Measurements from ENCODE around the gene PMPCB.
"Not testable (repeated sequence)": the region's sequence is repeated elsewhere in the genome, so short reads cannot be mapped to it uniquely, and the experiment has no call there.

Gene PMPCB, protein sequence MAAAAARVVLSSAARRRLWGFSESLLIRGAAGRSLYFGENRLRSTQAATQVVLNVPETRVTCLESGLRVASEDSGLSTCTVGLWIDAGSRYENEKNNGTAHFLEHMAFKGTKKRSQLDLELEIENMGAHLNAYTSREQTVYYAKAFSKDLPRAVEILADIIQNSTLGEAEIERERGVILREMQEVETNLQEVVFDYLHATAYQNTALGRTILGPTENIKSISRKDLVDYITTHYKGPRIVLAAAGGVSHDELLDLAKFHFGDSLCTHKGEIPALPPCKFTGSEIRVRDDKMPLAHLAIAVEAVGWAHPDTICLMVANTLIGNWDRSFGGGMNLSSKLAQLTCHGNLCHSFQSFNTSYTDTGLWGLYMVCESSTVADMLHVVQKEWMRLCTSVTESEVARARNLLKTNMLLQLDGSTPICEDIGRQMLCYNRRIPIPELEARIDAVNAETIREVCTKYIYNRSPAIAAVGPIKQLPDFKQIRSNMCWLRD

DNA sequence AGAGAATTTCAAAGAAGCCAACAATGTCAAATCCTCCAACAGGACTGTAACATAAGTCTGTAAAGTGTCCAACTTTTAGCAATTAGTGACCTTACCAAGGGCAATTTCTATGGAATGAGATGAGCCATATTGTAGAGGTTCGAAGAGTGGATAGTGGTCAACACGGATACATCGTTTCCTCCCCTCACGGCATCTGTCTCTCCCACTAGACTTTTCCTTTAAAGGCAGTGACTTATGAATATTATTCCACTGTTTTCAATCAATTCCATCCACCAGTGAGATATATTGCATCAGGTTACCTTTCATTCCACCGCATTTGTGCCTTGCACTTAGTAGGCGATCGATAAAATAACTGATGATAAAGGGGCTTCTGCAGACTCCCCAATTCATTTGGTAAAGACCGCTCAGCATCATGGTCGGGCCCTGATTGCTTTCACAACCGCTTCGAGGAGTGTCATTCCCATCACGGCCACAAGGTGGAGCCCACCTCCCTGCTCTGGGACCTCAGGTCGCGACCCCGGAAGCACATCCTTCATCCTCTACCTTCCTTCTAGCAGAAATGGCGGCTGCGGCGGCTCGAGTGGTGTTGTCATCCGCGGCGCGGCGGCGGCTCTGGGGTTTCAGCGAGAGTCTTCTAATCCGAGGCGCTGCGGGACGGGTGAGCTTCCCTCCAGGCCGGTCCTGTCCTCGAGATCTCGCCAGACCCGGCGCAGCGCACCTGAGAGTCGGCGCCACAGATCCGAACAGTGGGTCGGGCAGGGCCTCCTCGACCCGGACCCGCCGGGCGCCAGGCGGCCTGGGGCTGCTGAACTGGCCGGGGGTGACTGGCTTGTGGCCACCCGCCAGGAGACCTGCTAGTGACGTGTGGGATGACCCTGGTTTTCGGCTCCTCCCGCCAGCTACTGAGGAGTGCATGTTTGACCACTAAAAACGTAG lies at the start of gene PMPCB:
TSS of gene PMPCB (plus strand) at position 535 of the 936 bp plus-strand sequence. CDS start at position 560, 25 bp downstream.
- peak; percentile 83 for DNase-seq

DNA sequence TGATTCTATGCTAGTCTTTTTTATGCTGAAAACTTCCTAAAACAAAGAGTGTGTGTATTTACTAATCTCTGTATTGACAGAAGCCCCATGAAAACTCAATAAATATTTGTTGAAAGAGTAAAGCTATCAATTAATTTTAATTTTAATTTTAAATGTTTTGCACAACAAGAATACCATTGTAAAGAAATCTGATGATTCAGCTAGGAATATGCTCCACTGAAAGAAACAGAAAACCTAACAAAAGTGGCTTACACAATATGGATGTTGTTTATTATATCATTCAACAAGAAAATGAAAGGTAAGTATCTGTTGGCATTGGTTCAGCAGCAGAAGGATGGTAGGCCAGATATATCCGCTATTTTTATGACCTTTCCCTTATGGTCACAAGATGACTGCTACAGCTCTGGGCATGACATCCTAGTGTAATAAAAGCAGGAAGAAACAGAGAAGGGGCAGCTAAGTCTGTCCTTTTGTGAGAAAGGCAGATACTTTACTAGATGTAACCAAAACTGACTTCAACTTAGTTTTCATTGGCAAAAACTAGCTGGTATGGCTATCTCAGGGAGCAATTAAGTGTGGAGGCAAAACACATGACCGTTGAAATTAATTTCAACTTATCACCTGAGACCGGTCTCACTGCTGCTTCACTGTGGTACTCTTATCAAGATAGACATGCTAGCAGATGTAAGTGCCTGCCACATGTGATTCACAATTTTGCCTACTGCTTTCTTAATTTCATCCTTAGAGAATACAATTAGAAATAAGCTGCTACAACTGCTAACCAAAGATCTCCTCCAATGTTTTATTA lies 43.3 kb upstream of the PMPCB start:
- DNase-seq = not testable (repeated sequence)

DNA sequence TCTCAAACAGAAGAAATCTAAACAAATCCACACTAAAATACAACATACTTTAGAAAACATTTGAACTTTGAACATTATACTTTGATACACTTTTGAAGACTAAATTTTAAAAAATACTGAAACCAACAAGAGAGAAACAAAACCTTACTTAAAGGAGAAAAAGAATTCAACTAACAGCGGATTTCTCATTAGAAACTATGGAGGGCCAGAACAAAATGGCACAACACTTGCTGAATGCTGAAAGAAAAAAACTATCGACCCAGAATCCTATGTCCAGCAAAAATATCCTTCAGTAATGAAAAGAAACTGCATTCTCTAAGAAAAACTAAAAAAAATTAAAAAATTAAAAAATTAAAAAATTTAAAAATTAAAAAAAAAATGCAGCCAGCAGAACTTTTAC lies 33.2 kb upstream of the PMPCB start:
- DNase-seq = not testable (repeated sequence)

DNA sequence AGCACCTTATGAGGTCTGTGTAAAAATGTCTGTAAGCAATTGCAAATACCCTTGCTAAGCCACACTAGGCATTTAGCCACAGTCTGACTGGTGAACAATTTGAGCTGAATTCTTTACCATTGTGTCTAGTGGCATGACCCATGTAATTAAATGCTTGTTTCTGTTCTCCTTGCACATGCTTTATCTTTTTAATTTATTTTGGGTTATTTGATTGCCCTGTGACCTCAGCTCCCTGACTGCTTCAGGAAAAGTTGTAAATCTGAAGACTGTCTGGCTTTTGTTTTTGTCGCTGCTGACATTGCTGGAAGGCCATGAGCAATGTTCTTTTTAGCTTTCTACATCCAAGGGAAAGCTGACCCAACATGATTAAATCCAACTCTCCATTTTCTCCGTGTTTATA lies 31.0 kb upstream of the PMPCB start:
- not testable (repeated sequence) for DNase-seq

DNA sequence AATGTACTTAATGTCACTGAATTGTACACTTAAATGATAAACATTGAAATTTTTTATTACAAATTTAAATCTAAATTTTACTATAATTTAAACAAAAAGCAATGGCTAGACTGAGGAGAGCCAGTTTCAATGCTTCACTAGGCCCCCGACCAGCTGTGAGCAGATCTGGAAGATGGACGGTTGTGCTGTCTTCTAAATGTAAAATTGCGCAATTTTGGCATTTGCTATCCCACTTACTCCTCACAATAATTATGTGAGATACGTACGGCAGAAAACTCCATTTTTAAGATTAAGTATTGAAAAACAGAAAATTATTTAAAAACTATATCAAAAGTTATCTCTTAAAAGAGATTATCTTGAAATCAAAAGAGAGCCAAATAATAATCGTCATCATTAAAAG lies 23.9 kb upstream of the PMPCB start:
- DNase-seq = not testable (repeated sequence)

DNA sequence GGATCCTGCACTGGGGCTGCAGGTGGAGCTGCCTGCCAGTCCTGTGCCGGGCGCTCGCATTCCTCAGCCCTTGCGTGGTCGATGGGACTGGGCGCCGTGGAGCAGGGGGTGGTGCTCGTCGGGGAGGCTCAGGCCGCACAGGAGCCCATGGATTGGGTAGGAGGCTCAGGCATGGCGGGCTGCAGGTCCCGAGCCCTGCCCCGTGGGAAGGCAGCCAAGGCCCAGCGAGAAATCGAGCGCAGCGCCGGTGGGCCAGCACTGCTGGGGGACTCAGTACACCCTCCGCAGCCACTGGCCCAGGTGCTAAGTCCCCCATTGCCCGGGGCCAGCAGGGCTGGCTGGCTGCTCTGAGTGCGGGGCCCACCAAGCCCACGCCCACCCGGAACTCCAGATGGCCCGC lies 22.4 kb upstream of the PMPCB start:
- DNase-seq = not testable (repeated sequence)

DNA sequence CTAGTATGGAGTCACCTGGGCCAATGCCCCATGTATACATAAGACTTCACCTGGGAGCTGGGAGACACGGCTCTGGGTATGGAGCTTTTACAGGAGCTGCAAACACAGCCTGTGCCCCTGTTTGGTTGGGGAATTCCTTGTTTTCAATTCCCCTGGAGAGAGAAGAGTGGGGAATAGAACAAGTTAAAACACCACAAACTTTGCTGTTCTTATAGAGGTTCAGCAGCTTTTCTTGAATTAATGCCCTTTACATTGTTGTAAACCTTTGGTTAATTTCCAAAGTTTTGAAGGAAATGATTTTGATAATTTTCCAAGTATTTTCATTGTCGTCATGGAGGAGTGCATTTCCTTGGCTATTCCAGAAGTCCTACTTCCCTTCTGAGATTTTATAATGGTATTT lies 19.0 kb upstream of the PMPCB start:
- DNase-seq = not testable (repeated sequence)

DNA sequence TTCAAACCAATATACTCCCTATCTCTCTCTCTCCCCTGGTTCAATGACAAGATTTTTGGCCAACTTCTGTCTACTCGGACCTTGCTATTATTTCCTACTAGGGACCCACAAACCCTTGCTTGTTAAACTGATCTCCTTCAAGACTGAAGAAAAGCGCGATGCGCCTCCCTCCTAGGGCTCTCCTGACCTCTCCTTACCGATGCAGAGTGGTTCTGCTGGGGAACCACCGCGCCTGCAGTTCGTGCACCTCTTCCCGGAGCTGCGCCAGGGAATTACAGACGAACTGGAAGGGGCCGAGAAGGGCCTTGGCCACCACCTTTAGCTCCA lies 17.6 kb upstream of the PMPCB start:
- not testable (repeated sequence) for DNase-seq

DNA sequence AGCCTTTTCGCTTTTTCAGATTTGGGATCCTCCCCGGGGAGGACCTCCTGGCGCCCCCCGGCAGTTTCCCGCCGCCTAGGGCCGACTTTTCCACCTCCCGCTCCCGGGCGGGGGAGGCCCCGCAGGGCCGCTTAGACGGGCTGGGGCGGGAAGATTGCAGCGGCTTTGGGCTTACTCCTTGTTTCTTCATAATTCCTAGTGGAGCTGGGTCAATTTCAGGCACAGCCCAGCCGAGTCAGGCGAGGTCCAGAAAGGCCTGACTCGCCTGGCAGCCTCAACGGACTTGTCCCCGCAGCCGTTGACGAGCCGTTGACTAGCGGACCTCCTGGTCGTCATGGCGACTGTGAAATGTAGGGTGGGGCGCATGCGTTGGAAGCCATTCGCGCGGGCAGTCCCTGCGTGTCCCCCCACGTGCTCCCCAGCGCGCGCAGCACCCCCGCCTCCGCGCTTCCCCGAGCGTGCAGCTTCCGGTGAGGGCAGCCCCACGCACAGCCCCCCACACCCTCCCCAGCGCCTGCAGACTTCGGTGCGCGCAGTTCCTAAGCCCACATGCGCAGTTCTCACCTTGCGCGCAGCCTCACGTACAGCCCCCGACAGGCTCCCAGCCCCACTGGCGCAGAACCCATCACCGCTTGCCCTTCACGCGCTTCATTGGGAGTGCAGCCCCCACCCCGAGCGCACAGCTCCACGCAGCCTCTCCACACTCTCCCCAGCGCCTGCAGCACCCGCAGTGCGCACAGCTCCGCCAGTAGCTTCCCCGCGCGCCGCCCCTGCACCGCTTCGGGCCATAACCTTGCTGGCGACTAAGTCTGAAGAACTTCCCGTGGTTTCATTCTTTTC lies 17.1 kb upstream of the PMPCB start:
- not testable (repeated sequence) for DNase-seq

DNA sequence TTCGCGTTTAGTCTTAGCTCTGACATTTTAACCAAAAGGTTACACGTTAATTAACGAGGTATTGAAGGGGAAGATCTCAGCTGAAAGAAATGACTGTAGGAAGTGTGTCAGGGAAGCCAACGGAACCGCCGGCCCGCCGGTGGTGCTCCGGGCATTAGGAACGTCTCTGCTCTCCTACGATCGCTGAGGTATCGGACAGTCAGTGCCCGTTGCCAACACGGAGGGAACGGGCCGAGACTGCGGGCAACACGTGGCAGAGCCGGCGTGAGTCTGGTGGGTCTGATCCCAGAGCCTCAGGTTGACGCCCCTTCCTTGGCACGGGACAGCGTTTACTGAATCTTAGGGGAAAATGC lies 16.5 kb upstream of the PMPCB start:
- DNase-seq = not testable (repeated sequence)

DNA sequence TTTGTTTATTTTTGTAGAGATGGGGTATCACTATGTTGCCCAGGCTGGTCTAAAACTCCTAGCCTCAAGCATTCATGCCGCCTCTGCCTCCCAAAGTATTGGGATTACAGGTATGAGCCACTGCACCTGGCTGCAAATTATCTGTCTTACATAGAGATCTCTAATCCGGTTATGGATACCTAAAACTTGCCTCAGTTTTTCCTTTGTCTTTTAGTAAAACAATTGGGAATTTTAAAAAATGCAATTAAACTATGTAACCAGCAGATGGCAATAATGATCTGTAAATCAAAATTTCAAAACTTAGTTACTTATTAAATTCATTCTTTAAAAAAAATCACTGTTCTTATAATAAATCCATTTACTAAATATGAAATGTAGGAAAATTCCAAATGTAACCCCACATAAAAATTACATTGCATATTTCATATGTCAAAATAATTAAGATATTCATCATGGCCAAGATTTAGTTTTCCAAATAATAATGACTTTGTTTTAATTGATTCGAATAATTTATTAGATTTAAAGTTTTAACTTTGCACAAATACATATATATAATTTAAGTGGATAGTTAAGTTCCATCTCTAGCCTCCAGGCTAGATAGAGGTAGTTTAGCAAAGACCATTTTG lies 14.3 kb upstream of the PMPCB start:
- DNase-seq = not testable (repeated sequence)

DNA sequence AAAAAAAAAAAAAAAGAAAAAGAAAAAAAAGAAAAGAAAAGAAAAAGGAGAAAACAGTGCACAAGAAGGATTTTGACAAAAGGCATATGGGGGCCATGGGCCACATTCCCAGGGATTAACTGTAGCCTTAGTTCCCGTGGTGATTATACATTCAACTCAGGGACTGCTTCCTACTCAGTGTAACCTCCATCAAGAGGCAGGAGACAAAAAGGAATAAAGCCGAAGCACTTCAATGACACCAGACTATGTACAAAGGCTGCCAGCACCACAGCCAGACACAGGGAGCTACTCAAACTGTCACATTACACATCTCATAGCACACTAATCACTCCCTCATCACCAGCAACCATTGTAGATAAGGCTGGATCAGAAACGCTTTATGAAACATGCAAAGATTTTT lies 5.1 kb upstream of the PMPCB start:
- DNase-seq = no peak

DNA sequence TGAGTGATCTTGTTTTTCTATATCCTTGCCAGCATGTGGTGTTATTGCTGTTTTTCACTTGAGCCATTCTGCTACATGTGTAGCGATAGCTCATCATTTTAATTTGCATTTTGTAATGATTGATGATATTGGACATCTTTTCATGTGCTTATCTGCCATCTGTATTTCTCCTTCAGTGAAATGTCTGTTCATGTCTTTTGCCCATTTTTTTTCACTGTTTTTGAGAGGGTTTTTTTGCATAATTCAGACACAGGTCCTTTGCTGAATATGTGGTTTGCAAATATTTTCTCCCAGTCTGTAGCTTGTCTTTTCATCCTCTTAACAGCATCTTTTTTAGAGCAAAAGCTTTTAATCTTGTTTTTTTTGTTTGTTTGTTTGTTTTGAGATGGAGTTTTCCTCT lies 3.7 kb upstream of the PMPCB start:
- no peak for DNase-seq

DNA sequence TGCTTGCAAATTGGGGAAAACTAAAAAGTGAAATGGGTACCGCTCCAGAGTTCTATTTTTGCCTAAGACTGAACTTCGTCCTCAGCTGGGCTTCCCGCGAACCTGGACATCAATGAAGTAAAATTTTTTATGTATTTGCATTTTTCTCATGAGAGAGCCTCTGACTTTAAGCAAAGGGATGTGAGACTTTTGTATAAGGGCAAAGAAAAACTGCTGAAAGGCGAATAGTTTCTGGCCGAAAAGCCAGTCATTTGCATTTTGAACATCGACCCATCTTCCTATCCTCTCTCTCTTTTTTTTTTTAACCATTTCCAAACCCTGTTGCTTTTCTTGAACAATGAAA lies 573 bp downstream of the PMPCB start:
- DNase-seq = no peak

DNA sequence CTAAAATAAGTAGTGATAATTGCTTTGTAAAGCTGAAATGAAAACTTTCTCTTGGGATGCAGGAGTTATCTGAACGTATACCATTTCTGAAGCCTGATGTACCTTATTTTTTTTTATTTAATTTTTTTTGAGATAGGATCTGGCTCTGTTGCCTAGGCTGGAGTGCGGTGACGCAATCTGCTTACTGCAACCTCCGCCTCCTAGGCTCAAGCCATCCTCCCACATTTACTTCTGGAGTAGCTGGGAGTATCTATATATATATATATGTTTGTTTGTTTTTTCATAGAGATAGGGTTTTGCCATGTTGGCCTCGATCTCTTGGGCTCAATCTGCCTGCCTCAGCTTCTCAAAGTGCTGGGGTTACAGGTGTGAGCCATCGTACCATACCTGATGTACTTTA lies 2.4 kb downstream of the PMPCB start:
- DNase-seq = no peak

DNA sequence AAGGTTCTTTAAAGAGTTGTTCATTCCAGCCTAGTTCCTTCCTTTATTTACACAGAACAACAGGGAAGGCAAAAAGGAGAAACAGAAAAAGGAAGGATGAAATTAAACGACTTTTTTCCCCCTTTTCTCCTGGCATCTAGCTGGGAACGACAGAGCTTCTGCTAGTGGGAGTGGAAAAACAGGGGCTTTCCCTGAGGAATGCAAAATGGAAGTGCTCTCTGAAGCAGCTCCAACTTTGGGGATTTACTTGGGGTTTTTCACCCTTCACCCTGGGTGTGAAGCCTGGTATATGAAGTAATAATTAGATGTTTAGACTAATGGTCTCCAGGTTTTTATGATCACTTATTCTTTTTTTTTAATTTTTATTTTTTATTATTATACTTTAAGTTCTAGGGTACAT lies 4.2 kb downstream of the PMPCB start:
- no peak for DNase-seq

DNA sequence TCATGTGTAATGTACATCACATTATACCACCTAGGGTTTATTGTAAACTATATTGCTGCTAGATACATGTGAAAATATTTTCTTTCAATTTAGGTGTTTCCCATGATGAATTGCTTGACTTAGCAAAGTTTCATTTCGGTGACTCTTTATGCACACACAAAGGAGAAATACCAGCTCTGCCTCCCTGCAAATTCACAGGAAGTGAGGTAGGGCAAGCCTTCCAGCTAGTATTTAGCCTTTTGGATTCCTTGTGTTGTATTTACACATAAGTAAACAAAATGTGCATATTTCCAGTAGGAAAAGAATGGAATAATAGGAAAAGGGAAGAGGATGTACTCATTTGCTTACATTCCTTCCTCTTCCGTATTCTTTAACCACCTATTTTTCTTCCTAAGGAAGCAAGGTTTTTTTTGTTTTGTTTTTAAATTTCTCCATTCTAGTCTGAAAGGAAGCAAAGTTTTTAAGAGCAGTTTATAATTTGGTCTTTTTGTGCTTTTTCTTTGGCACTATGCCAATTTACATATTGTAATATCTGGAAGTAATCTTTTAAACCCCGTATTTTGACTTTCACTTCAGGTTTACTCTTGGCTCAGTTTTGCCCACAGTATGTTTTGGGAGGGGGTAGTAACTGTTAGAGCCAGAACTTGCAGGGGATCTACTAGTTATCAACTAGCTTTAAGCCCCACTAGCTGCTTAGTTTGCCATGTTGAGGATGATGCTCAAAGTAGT lies 10.4 kb downstream of the PMPCB start:
- no peak for DNase-seq

DNA sequence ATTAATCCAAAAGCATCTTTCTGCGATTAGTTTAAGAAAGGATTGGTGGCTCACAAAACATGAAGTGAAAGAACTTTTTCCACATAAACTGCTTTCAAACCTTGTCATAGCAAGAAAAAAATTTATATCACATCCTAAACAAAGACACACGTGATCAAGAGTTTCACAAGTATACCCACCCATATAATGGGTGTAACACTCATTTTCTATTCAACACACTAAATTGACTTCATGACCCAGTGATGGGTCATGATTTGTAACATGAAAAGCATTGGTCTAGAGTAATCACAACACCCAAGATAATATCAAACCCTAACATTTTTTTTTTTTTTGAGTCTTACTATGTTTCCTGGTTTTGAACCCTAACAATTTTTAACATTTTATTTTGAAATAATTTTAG lies 17.6 kb downstream of the PMPCB start:
- no peak for DNase-seq

DNA sequence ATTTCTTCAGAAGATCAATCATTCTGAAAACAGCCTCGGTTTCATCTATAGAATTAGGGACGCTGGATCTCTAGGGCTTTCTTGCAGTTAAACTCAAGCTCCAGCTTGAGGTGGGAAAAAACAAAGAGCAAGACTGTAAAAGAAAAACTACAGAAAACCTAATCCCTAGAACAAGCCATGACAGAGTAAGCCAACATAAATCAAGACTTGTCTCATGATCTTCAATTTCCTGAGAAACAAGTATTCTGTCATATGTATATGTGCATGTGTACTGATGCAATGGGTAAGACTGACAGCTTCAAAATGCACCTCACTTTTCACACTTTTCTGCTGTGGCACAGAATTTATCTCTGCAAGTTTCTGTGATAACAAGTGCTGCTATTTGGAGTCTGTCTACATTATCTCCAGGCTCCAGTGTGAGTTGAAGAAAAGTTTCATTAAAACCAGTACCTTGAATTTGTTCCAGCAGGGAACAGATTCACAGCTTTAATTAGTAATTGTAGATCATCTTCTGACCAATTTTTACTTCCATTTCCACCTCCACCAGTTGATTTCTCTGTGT lies 19.2 kb downstream of the PMPCB start:
- no peak for DNase-seq

DNA sequence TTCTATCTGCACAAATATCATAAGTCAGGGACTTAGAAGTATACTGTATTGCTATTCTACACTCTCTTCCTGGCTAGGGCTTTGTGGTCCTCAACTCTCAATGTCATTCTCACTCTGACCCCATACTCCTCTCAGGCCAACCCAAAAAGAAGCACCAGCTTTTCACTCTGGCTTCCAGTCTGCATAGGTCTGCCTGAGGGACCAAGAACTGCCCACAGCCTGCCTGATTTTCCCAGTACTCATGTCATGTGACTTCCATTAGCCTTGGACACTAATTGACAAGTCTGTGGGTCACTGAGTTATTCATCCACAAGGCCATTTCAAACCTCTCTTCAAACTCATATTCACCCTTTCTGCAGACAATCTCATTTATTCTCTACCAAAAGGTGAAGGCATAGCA lies 19.8 kb downstream of the PMPCB start:
- DNase-seq = no peak

DNA sequence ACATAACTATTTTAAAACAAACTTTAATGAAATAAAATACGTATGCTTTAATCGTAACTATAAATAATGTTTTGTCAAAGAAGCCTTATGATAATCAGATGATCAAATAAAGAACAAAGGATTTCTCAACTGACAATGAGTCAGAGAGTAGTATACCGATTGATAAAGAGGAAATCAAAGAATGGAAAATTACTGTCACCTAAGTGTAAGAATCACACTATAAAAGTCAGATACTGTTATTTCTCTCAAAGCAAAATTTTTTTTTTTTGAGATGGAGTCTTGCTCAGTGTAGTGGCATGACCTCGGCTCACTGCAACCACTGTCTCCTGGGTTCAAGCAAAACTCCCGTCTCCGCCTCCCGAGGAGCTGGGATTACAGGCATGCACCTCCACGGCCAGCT lies 28.5 kb downstream of the PMPCB start:
- DNase-seq = no peak

Measured in NCI-H1048 (cell line).